Kidney epithelial cell (primary cell): Measurements from ENCODE around the gene PREPL. TPM values are rescaled to one million over a fixed set of nuclear protein-coding genes. Genes with fewer than 3 reads are reported as not detected.
A peak's percentile ranks its signal among the peaks of the same experiment; 100 is the strongest.

Experiments
- DNase-seq: peaks from one replicate; pipeline ENCODE4 v3.0.0-alpha.2; 2010; ENCODE audit warnings: low read depth
- H3K27me3 ChIP-seq: 2 replicates; pipeline ENCODE4 v1.6.0; 2011; ENCODE audit warnings: low read length; ENCODE audit not compliant: control insufficient read depth, insufficient read depth
- H3K36me3 ChIP-seq: 2 replicates; pipeline ENCODE4 v1.5.1; 2011; ENCODE audit warnings: low read length; ENCODE audit not compliant: control insufficient read depth, insufficient read depth
- H3K4me3 ChIP-seq: 2 replicates; pipeline ENCODE4 v1.5.1; 2011; ENCODE audit warnings: low read depth, mild to moderate bottlenecking, control low read depth, low read length
- total RNA-seq: library from RNA; depleted of rRNA; stranded (reverse); fragments of >200 nt; gene quantifications from 2 replicates; pipeline ENCODE4 v1.2.3, GENCODE V29; 2015
- TF ChIP-seq, protein P1 (sequence below): IDR thresholded peaks from 2 replicates; pipeline ENCODE4 v1.5.1; 2011; ENCODE audit warnings: mild to moderate bottlenecking, moderate library complexity, low read length, control low read depth, inconsistent platforms; ENCODE audit not compliant: insufficient read depth, poor library complexity, severe bottlenecking

The PREPL gene
- total RNA-seq, 1 donor from 2014 or later, result 22.7 TPM

DNA sequence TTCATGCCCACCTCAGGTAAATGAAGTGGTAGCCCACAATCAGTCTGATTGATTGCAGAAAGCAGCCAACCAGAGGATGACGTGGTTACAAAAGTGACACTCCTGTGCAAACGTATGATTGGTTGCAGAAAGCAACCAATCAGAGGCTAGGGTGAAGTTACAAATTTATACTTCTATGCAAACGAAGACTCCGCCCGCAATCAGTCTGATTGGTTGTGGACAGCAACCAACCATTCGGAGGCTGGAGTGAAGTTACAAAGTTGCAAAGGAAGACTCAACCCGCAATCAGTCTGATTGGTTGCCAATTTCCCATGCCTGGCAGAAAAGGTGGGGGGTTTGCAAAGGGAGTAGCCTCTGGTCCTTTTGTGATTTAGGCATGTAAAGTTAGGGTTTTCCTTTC is 90.0 kb downstream of the PREPL start:
- DNase-seq, result no peak
- Histone ChIP-seq H3K27me3 (no peaks in the 10 kb centered on the region), H3K36me3 (no peaks in the 10 kb centered on the region), H3K4me3 (no peak overlapping the region)
- TF ChIP-seq, protein P1, sequence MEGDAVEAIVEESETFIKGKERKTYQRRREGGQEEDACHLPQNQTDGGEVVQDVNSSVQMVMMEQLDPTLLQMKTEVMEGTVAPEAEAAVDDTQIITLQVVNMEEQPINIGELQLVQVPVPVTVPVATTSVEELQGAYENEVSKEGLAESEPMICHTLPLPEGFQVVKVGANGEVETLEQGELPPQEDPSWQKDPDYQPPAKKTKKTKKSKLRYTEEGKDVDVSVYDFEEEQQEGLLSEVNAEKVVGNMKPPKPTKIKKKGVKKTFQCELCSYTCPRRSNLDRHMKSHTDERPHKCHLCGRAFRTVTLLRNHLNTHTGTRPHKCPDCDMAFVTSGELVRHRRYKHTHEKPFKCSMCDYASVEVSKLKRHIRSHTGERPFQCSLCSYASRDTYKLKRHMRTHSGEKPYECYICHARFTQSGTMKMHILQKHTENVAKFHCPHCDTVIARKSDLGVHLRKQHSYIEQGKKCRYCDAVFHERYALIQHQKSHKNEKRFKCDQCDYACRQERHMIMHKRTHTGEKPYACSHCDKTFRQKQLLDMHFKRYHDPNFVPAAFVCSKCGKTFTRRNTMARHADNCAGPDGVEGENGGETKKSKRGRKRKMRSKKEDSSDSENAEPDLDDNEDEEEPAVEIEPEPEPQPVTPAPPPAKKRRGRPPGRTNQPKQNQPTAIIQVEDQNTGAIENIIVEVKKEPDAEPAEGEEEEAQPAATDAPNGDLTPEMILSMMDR, result no peak

DNA sequence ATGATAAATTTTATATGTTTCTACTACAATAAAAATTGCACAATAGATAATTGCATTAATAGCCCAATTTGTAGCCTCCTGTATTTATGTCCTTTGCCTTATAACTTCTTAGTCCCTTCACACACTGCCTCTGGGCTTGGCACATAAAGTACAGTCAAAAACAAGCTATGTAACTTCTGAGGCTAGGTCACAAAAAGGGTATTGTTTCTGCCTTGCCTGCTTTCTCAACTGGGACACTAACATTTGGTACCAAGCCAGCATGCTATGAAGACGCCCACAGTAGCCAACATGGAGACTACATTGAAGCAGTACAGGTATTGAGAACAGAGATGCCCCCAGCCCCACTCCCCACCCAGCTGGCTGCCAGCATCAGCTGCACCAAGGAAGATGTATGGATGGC is 91.5 kb downstream of the PREPL start:
- TF ChIP-seq, protein P1, result no peak
- Histone ChIP-seq H3K36me3 (no peaks in the 10 kb centered on the region), H3K27me3 (no peaks in the 10 kb centered on the region), H3K4me3 (no peak overlapping the region)
- no peak for DNase-seq

DNA sequence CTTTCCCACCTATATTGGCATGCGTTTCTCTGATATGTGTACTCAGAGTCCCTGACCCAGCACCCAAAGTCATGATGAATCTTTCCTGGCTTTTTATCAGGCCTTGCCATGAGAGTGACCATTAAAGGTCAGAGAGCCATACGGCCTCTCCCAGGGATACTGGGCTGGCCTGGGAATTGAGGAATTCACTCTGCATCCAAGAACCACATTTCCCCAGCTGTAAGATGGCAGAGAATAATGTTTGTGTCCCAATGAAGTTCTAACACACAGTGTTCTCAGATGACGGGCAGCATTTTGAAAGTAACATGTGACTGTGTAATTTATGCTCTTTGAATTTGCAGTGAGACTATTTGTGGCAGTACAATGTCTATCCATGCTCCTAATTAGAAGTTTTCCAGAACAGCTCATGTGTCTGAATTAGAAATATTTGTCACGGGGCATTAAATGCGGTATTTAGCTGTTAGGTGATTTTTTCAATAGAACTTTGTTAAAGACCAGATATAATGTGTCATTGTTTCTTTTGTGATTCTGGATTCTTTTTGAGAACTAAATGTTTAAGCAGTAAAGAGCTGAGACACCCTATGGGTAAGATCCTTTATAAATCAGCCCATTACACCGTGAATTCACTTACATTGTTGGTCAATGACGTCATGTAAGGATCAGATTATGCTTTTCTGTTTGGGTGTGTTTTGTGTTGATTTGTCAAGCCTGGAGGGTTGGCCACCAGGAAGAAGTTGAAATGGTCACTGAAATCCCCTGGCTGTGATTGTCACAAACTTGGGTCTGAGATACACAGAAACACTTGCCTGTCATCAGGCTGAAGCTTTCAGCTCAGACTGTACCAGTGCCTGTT is 93.3 kb downstream of the PREPL start:
- H3K36me3 ChIP-seq, result no peaks in the 10 kb centered on the region
- DNase-seq, result peak; percentile 63
- no peak overlapping the region for H3K4me3 ChIP-seq
- TF ChIP-seq, protein P1, result no peak
- H3K27me3 ChIP-seq, result no peaks in the 10 kb centered on the region

Other genes starting within 250 kb of the PREPL start
- gene PPM1B, start 192.6 kb downstream of the PREPL start, total RNA-seq, result 22.7 TPM in 2 replicates
- gene SLC3A1, start 86.0 kb downstream of the PREPL start, total RNA-seq, result 0.34 and 0.92 TPM in 2 replicates
- 3.1 and 5.8 TPM in 2 replicates for gene CAMKMT, start 453 bp upstream of the PREPL start, total RNA-seq